ENCODE measurements around the gene MRPL30. TPM values are rescaled to one million over a fixed set of nuclear protein-coding genes. Genes with fewer than 3 reads are reported as not detected.
"Not testable (repeated sequence)": the region's sequence is repeated elsewhere in the genome, so short reads cannot be mapped to it uniquely, and the experiment has no call there.

MRPL30 gene
- polyA plus RNA-seq, 1 of the 3 experiments (the other 2 are of a cell fraction) = 14.9 TPM

DNA sequence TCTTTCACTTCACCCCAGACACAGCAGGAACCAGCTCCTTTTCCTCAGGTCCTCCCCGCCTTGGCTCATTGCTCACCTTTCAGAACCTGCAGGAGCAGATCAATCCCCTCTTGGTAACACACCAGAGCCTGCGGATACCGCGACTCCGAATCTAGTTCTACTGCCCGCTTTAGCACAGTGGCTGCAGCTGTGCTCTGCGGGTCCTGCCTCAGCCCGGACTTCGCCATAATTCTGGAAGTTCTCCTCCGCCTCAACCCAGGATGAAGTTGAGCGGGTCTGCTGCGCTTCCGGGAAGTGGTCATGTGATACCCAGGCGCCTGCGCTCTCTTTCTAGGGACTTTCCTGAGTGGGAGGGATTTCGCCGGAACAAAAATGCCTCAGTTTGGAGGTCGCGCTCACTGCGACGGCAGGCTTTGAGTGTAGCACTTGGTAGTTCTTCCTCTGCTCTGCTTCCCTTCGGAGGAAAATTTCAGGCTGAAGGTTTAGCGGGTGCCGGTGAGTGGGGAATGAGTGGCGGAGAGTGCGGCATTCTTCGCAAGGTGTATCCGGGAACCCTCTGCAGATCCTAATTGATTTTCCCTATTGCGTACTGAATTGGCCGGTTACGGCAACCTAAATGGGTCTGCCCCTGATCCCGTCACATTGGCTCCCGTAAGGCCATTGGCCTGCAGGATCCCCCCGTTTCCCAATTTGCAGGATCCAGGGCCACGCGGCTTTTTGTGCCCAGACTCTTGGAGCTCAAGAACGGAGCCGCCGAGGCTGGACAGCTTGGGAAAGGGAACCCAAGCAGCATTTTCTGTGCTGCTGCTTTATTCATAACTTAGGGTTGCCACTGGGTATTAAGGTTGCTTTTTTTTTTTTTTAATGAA lies at the start of gene MRPL30, which contains the start of gene MITD1 (continued):
- TF ChIP-seq MXI1 (IDR thresholded peaks at IDR 0.05; ENCODE audit: low read depth, low read length) (peak; percentile 89), ZBTB33 (IDR thresholded peaks at IDR 0.05; ENCODE audit: borderline replicate concordance, low read depth) (peak; percentile 57; the same call in 1 of the 2 replicates), REST (IDR thresholded peaks at IDR 0.05; ENCODE audit: low read depth, low read length) (peak; percentile 72), GATA2 (CRISPR knock-in tag; IDR thresholded peaks at IDR 0.05) (no peak), EP300 (IDR thresholded peaks at IDR 0.05; ENCODE audit: borderline replicate concordance in 1 of 2, low read depth in 1 of 2, low read length in 1 of 2) (no peak; a peak in 2 of 4 replicates), FOXJ3 (CRISPR knock-in tag; IDR thresholded peaks at IDR 0.05) (no peak)

GRCh38 chr2:99135044-99135556 lies 45.9 kb upstream of the MRPL30 start:
- H3K27ac ChIP-seq (ENCODE audit: low read depth in 2 of 2, low read length in 1 of 2); H2AFZ ChIP-seq (ENCODE audit: low read depth); H3K9ac ChIP-seq; H3F3A ChIP-seq (replicated peaks; ENCODE audit: insufficient read depth); H3K9me2 ChIP-seq; H3K79me2 ChIP-seq (ENCODE audit: insufficient read depth); H3K4me2 ChIP-seq; H3K36me3 ChIP-seq (replicated peaks in 1 of 2; ENCODE audit: control insufficient read depth in 1 of 2, insufficient read depth in 2 of 2, low read length in 1 of 2); H3K4me1 ChIP-seq (ENCODE audit: control insufficient read depth in 1 of 2, insufficient read depth in 2 of 2, low read depth in 1 of 2, low read length in 1 of 2); H3K27me3 ChIP-seq (ENCODE audit: insufficient read depth); CTCF ChIA-PET; H4K20me1 ChIP-seq (ENCODE audit: insufficient read depth); H3K9me3 ChIP-seq; DNase-seq; POLR2A ChIA-PET; H3K4me3 ChIP-seq (ENCODE audit: low read depth in 2 of 2, low read length in 1 of 2): not testable (repeated sequence)
- WGBS (ENCODE audit: low lambda C conversion rate) = 90% methylated on average over 2 of the region's 2 CpGs

DNA sequence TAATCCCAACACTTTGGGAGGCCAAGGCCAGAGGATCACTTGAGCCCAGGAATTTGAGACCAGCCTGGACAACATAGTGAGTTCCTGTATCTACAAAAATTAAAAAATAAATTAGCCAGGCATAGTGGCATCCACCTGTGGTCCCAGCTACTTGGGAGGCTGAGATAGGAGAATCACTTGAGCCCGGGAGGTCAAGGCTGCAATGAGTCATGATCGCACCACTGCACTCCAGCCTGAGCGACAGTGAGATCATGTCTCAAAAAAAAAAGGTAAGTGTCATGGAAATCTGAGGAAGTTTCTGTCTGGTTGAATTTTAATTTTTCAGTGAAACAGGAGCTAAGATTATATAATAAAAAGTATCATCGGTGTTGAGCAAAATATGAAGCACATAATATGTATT lies 42.0 kb upstream of the MRPL30 start:
- no peak overlapping the region for H3K4me2 ChIP-seq
- no peaks in the 10 kb centered on the region for H3K36me3 ChIP-seq (replicated peaks in 1 of 2; ENCODE audit: control insufficient read depth in 1 of 2, insufficient read depth in 2 of 2, low read length in 1 of 2)
- H3K27me3 ChIP-seq (ENCODE audit: insufficient read depth) = no peaks in the 10 kb centered on the region
- H3K9ac ChIP-seq = no peak overlapping the region
- H3K9me2 ChIP-seq = no peaks in the 10 kb centered on the region
- H3K9me3 ChIP-seq = no peaks in the 10 kb centered on the region
- peaks cover 0 to 3% of the 10 kb centered on the region in 2 experiments; a peak in 2 of 4 replicates for H3K4me1 ChIP-seq (ENCODE audit: control insufficient read depth in 1 of 2, insufficient read depth in 2 of 2, low read depth in 1 of 2, low read length in 1 of 2)
- no peak overlapping the region for H3K4me3 ChIP-seq (ENCODE audit: low read depth in 2 of 2, low read length in 1 of 2)
- WGBS (ENCODE audit: low lambda C conversion rate) = 93% methylated on average over 4 of the region's 4 CpGs
- no peaks in the 10 kb centered on the region for H3K79me2 ChIP-seq (ENCODE audit: insufficient read depth)
- no peak for DNase-seq
- H4K20me1 ChIP-seq (ENCODE audit: insufficient read depth) = no peaks in the 10 kb centered on the region
- ChIA-PET POLR2A (no interaction called here), CTCF (interaction anchor here (0.6 to 0.7 kb wide), 2 partner anchors 202 to 578 kb away, joined by 3 read pairs; no protein-coding TSS in a partner anchor)
- H2AFZ ChIP-seq (ENCODE audit: low read depth) = no peak overlapping the region
- H3K27ac ChIP-seq (ENCODE audit: low read depth in 2 of 2, low read length in 1 of 2) = no peak overlapping the region
- H3F3A ChIP-seq (replicated peaks; ENCODE audit: insufficient read depth) = peaks cover 9% of the 10 kb centered on the region
- TF ChIP-seq GABPA (IDR thresholded peaks at IDR 0.05; ENCODE audit: low read depth) (no peak), JUND (IDR thresholded peaks at IDR 0.05) (no peak), POLR2AphosphoS5 (IDR thresholded peaks at IDR 0.05; ENCODE audit: low read depth, low read length) (no peak), IRF3 (IDR thresholded peaks at IDR 0.05; ENCODE audit: low read depth, low read length) (no peak), REST (IDR thresholded peaks at IDR 0.05; ENCODE audit: low read depth, low read length) (no peak)
- TF ChIP-seq, protein P1, sequence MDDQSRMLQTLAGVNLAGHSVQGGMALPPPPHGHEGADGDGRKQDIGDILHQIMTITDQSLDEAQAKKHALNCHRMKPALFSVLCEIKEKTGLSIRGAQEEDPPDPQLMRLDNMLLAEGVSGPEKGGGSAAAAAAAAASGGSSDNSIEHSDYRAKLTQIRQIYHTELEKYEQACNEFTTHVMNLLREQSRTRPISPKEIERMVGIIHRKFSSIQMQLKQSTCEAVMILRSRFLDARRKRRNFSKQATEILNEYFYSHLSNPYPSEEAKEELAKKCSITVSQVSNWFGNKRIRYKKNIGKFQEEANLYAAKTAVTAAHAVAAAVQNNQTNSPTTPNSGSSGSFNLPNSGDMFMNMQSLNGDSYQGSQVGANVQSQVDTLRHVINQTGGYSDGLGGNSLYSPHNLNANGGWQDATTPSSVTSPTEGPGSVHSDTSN (IDR thresholded peaks at IDR 0.05) = no peak

Measured in SK-N-SH (cell line).